A549 (cell line): ENCODE results near the gene ZC3H4. TPM values are rescaled to one million over a fixed set of nuclear protein-coding genes. Genes with fewer than 3 reads are reported as not detected.

Experiments used
- ATOH8 ChIP-seq: fragments of 250-450 bp; sonication (Bioruptor Pico); IDR thresholded peaks from 2 replicates; pipeline ENCODE4 v1.5.0; 2020; ENCODE audit warnings: low read depth, mild to moderate bottlenecking, moderate library complexity
- CBX8 ChIP-seq: fragments of 200-600 bp; sonication (generic); IDR thresholded peaks from 2 replicates; pipeline ENCODE4 v1.6.1; 2016
- CEBPB ChIP-seq, 2 experiments: fragments of >200 bp in 1 of 2; sonication (Bioruptor Twin) in 1 of 2; formaldehyde crosslinking in 1 of 2; IDR thresholded peaks; 2 replicates each; pipeline ENCODE4 v1.6.1; 2012 to 2016
- CHD2 ChIP-seq: fragments of 150-350 bp; IDR thresholded peaks from 2 replicates; pipeline ENCODE4 v1.6.1; 2014; ENCODE audit warnings: low read length; ENCODE audit not compliant: partially characterized antibody
- EHF ChIP-seq: fragments of 250-450 bp; sonication (Bioruptor Pico); IDR thresholded peaks from 2 replicates; pipeline ENCODE4 v1.5.0; 2020; ENCODE audit warnings: mild to moderate bottlenecking
- ELK1 ChIP-seq: fragments of 150-350 bp; IDR thresholded peaks from 2 replicates; pipeline ENCODE4 v1.6.1; 2014; ENCODE audit warnings: low read depth, mild to moderate bottlenecking, low read length
- EP300 ChIP-seq, 2 experiments: fragments of >200 bp; sonication (Bioruptor Twin); formaldehyde crosslinking; IDR thresholded peaks; 2 replicates in 1 of 2; 3 replicates in 1 of 2; pipeline ENCODE4 v1.6.1; 2016 to 2017
- ESRRA ChIP-seq: fragments of 150-350 bp; IDR thresholded peaks from 2 replicates; pipeline ENCODE4 v1.6.1; 2014; ENCODE audit warnings: mild to moderate bottlenecking, low read length, borderline replicate concordance
- FOSB ChIP-seq: fragments of 250-450 bp; sonication (Bioruptor Pico); IDR thresholded peaks from 2 replicates; pipeline ENCODE4 v1.5.0; 2020; ENCODE audit warnings: mild to moderate bottlenecking, moderate library complexity
- FOSL2 ChIP-seq, 2 experiments: fragments of 450-650 bp in 1 of 2; fragments of >200 bp in 1 of 2; sonication (Bioruptor Twin) in 1 of 2; formaldehyde crosslinking; IDR thresholded peaks; 2 replicates each; pipeline versions ENCODE4 v1.5.0 to v1.6.1; 2016 to 2020; ENCODE audit warnings: mild to moderate bottlenecking in 1 of 2, moderate library complexity in 1 of 2
- HEYL ChIP-seq: fragments of 250-450 bp; sonication (Bioruptor Pico); IDR thresholded peaks from 2 replicates; pipeline ENCODE4 v1.8.0; 2021; ENCODE audit warnings: mild to moderate bottlenecking, moderate library complexity
- HMGXB4 ChIP-seq: fragments of 250-450 bp; sonication (Bioruptor Pico); IDR thresholded peaks from 2 replicates; pipeline ENCODE4 v1.5.0; 2021; ENCODE audit warnings: mild to moderate bottlenecking, moderate library complexity, borderline replicate concordance
- HOXA7 ChIP-seq: fragments of 250-450 bp; sonication (Bioruptor Pico); IDR thresholded peaks from 2 replicates; pipeline ENCODE4 v1.5.0; 2020; ENCODE audit warnings: mild to moderate bottlenecking, moderate library complexity
- JUN ChIP-seq, 2 experiments: fragments of >200 bp; sonication (Bioruptor Twin); formaldehyde crosslinking; IDR thresholded peaks; 2 replicates in 1 of 2; 3 replicates in 1 of 2; pipeline ENCODE4 v1.6.1; 2016 to 2017
- JUNB ChIP-seq: fragments of >200 bp; sonication (Bioruptor Twin); formaldehyde crosslinking; IDR thresholded peaks from 2 replicates; pipeline ENCODE4 v1.6.1; 2016
- KDM5A ChIP-seq: fragments of 200-600 bp; sonication (generic); IDR thresholded peaks from 2 replicates; pipeline ENCODE4 v1.6.1; 2016; ENCODE audit warnings: antibody characterized with exemption, mild to moderate bottlenecking
- MAFK ChIP-seq: fragments of 450-650 bp; IDR thresholded peaks from 2 replicates; pipeline ENCODE4 v1.6.1; 2014; ENCODE audit not compliant: partially characterized antibody
- NFE2L2 ChIP-seq: fragments of 150-350 bp; conservative IDR thresholded peaks from 2 replicates; pipeline ENCODE4 v1.6.1; 2014; ENCODE audit warnings: low read length
- NPAS2 ChIP-seq: fragments of 250-450 bp; sonication (Bioruptor Pico); IDR thresholded peaks from 2 replicates; pipeline ENCODE4 v1.8.0; 2022; ENCODE audit warnings: mild to moderate bottlenecking, moderate library complexity, borderline replicate concordance
- NR3C1 ChIP-seq: fragments of >200 bp; sonication (Bioruptor Twin); formaldehyde crosslinking; IDR thresholded peaks from 3 replicates; pipeline ENCODE4 v1.6.1; 2017
- PBX3 ChIP-seq: IDR thresholded peaks from 2 replicates; pipeline ENCODE4 v1.6.1; 2012
- PHF8 ChIP-seq: fragments of 200-600 bp; sonication (generic); IDR thresholded peaks from 2 replicates; pipeline ENCODE4 v1.6.1; 2016; ENCODE audit warnings: low read depth, mild to moderate bottlenecking, antibody characterized with exemption, moderate library complexity, borderline replicate concordance
- RAD21 ChIP-seq, 2 experiments: fragments of >200 bp in 1 of 2; sonication (Bioruptor Twin) in 1 of 2; formaldehyde crosslinking in 1 of 2; IDR thresholded peaks in 1 of 2; conservative IDR thresholded peaks in 1 of 2; 2 replicates in 1 of 2; 3 replicates in 1 of 2; pipeline ENCODE4 v1.6.1; 2012 to 2018; ENCODE audit warnings: inconsistent platforms in 1 of 2
- RARB ChIP-seq: fragments of 250-450 bp; sonication (Bioruptor Pico); IDR thresholded peaks from 2 replicates; pipeline ENCODE4 v1.8.0; 2021; ENCODE audit warnings: mild to moderate bottlenecking, moderate library complexity
- RCOR1 ChIP-seq: fragments of 150-350 bp; IDR thresholded peaks from 2 replicates; pipeline ENCODE4 v1.6.1; 2014; ENCODE audit warnings: antibody characterized with exemption, low read length, low read depth
- REST ChIP-seq: fragments of 200-600 bp; sonication (generic); IDR thresholded peaks from 2 replicates; pipeline ENCODE4 v1.6.1; 2016; ENCODE audit warnings: antibody characterized with exemption, mild to moderate bottlenecking, moderate library complexity
- RFX5 ChIP-seq: fragments of 450-650 bp; IDR thresholded peaks from 2 replicates; pipeline ENCODE4 v1.7.1; 2014; ENCODE audit warnings: antibody characterized with exemption, mild to moderate bottlenecking, moderate library complexity
- RNF2 ChIP-seq: fragments of 200-600 bp; sonication (generic); IDR thresholded peaks from 2 replicates; pipeline ENCODE4 v1.6.1; 2016; ENCODE audit warnings: low read depth, mild to moderate bottlenecking, antibody characterized with exemption, moderate library complexity, borderline replicate concordance
- SMC3 ChIP-seq: fragments of >200 bp; sonication (Bioruptor Twin); formaldehyde crosslinking; IDR thresholded peaks from 3 replicates; pipeline ENCODE4 v1.6.1; 2018; ENCODE audit warnings: inconsistent platforms
- TFCP2L1 ChIP-seq: fragments of 250-450 bp; sonication (Bioruptor Pico); IDR thresholded peaks from 2 replicates; pipeline ENCODE4 v1.5.0; 2021; ENCODE audit warnings: mild to moderate bottlenecking
- TP53 ChIP-seq: fragments of 250-450 bp; sonication (Bioruptor Pico); IDR thresholded peaks from 2 replicates; pipeline ENCODE4 v1.5.0; 2021; ENCODE audit warnings: mild to moderate bottlenecking, moderate library complexity
- ZNF302 ChIP-seq: fragments of 250-450 bp; sonication (Bioruptor Pico); IDR thresholded peaks from 2 replicates; pipeline ENCODE4 v1.9.0; 2021; ENCODE audit warnings: inconsistent platforms, mild to moderate bottlenecking, moderate library complexity
- ZSCAN20 ChIP-seq: fragments of 250-450 bp; sonication (Bioruptor Pico); IDR thresholded peaks from 2 replicates; pipeline ENCODE4 v1.8.0; 2022; ENCODE audit warnings: mild to moderate bottlenecking, moderate library complexity
- polyA plus RNA-seq, 4 experiments: library from polyadenylated mRNA; depleted of rRNA in 3 of 4; stranded (reverse); fragments of >200 nt; fragmentation: RNase III in 1 of 4; extraction: RNeasy Plus Mini Kit Qiagen cat#74134 plus additional on column Dnase treatment in 1 of 4; gene quantifications; 2 replicates in 3 of 4; 3 replicates in 1 of 4; pipeline ENCODE4 v1.2.3, GENCODE V29; 2011 to 2017

ZC3H4 gene
- polyA plus RNA-seq, 2 of the 4 experiments (the other 2 are of a cell fraction): 7.7 to 33.4 TPM

GRCh38 chr19:47035127-47036096 lies 78.2 kb downstream of the ZC3H4 start (continued):
- TF ChIP-seq EP300 (IDR thresholded peaks at IDR 0.05) (no peak), RNF2 (no peak), RCOR1 (0 out of 2 replicates have a peak, but pooled peaks have one; percentile 2), KDM5A (no peak), EHF (CRISPR knock-in tag) (no peak), TP53 (CRISPR knock-in tag) (no peak), CBX8 (no peak), NPAS2 (CRISPR knock-in tag) (no peak), CEBPB (IDR thresholded peaks at IDR 0.05) (0 out of 4 replicates have a peak, but pooled peaks of 1 of the 2 experiments have one; percentile 15), TFCP2L1 (CRISPR knock-in tag) (0 out of 2 replicates have a peak, but pooled peaks have one; percentile 15), RARB (no peak), CHD2 (no peak), MAFK (no peak), REST (no peak), HOXA7 (CRISPR knock-in tag) (no peak), RFX5 (no peak), JUNB (peak; percentile 49; the same call in 1 of the 2 replicates), HEYL (CRISPR knock-in tag) (no peak), ZSCAN20 (CRISPR knock-in tag) (no peak), JUN (IDR thresholded peaks at IDR 0.05) (peak; percentile 36 to 59; a peak in 3 of 5 replicates), PBX3 (no peak; the same call in 1 of the 2 replicates), ELK1 (no peak), RAD21 (conservative IDR thresholded peaks at IDR 0.05 in 1 of 2, IDR thresholded peaks at IDR 0.05 in 1 of 2) (peak; percentile 64 to 78), PHF8 (no peak), HMGXB4 (no peak), ATOH8 (CRISPR knock-in tag) (no peak), SMC3 (peak; percentile 78), ESRRA (no peak), NFE2L2 (no peak), ZNF302 (CRISPR knock-in tag) (no peak), FOSB (CRISPR knock-in tag) (no peak), NR3C1 (no peak), FOSL2 (IDR thresholded peaks at IDR 0.05) (peak; percentile 74), FOSL2 (CRISPR knock-in tag; IDR thresholded peaks at IDR 0.05) (peak; percentile 88)
